ENCODE data around the gene CERS1. TPM values are rescaled to one million over a fixed set of nuclear protein-coding genes. Genes with fewer than 3 reads are reported as not detected.

CERS1 gene
- polyA plus RNA-seq, 1 experiment: 1.8 TPM

DNA sequence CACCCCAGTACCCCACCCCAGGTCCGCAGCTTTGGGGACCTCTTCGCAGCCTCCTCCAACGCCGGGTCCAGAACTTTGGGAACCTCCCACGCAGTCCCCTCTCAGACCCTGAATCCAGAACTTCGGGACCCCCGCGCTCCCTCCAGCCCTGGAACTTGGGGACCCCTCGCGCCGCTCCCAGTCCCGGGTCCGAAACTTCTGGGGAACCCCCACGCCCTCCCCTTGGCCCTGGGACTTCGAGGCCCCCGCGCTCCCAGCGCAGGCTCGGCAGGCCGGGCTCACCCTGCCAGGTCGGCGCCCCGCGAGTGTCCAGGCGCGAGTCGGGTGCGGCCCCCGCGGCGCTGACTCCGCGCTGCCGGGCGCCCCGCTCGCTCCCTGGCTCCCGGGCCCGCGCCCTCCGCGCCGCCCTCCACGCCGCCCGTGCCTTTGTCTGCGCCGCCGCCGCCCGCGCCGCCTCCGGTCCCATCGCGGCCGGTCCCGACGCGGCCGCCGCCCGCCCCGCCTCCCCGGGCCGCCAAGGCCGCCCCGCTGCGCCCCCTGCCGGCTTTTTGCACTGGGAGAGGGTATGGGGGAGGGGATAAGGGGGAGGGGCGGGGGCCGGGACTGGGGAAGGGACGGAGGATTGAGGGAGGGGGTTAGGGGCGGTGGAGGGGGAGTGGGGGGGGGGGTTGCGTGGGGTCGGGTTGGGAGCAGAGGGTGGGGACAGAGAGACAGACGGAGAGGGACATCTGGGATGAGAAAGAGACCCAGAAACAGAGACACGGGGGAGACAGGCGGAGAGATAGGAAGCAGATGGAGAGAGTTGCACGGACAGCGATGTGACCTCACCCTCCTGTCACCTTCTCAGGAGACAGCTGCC, 45.0 kb upstream of the CERS1 start, which contains the start of gene HOMER3:
Gene HOMER3 (minus strand): TSS at position 449 of the 859 bp plus-strand sequence. CDS start 2,235 bp downstream, outside the sequence.
- ChIA-PET POLR2A (interaction anchor here (1.4 kb wide), 1 partner anchor 46 kb away, joined by 3 read pairs; no protein-coding TSS in a partner anchor), CTCF (interaction anchor here (0.9 kb wide), 1 partner anchor 46 kb away, joined by 5 read pairs; no protein-coding TSS in a partner anchor)
- peak within 1 kb of the TSS; percentile 70 for H3K27ac ChIP-seq (ENCODE audit: low read depth, low read length)
- H3K4me3 ChIP-seq (ENCODE audit: low read depth, low read length): peak within 1 kb of the TSS; percentile 90
- TF ChIP-seq CTCF (IDR thresholded peaks at IDR 0.05; ENCODE audit: low read depth, low read length): peak; percentile 28; the same call in 1 of the 2 replicates
- no peak for DNase-seq (ENCODE audit: low read depth, low spot score)
- H3K9me3 ChIP-seq (ENCODE audit: control insufficient read depth, insufficient read depth, low read length): peaks cover 4% of the 10 kb centered on the region; the same call in 1 of the 2 replicates
- H3K27me3 ChIP-seq (ENCODE audit: control insufficient read depth, insufficient read depth, low read length): no peaks in the 10 kb centered on the region

- H3K27me3 ChIP-seq (ENCODE audit: control insufficient read depth, insufficient read depth, low read length): no peaks in the 10 kb centered on the region
- no peak for DNase-seq (ENCODE audit: low read depth, low spot score)
- peaks cover 4% of the 10 kb centered on the region; the same call in 1 of the 2 replicates for H3K9me3 ChIP-seq (ENCODE audit: control insufficient read depth, insufficient read depth, low read length)
- H3K4me3 ChIP-seq (ENCODE audit: low read depth, low read length): peak overlapping the region; percentile 90
- TF ChIP-seq CTCF (IDR thresholded peaks at IDR 0.05; ENCODE audit: low read depth, low read length): peak; percentile 12; the same call in 1 of the 2 replicates
- H3K27ac ChIP-seq (ENCODE audit: low read depth, low read length): peak overlapping the region; percentile 70
- ChIA-PET CTCF (interaction anchor here (1.0 to 2.0 kb wide), 2 partner anchors 16 to 47 kb away, joined by 3 to 6 read pairs; no protein-coding TSS in a partner anchor), POLR2A (interaction anchor here (0.6 to 1.4 kb wide), 2 partner anchors 47 to 377 kb away, joined by 3 read pairs; no protein-coding TSS in a partner anchor)
Observed at GRCh38 chr19:18939922-18940768, 44.2 kb upstream of the CERS1 start.

DNA sequence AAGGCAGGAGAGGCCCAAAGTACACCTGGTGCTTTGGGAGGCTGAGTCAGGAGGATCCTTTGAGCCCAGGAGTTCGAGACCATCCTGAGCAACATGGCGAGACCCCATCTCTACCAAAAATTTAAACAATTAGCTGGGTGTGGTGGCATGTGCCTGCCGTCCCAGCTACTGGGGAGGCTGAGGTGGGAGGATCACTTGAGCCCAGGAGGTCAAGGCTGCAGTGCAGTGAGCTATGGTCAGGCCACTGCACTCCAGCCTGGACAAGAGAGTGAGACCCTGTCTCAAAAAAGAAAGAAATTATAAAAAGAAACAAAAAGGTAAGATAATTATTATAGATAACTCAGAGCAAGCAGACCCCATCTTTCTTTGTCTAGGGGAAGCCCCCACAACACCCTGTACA, 43.2 kb upstream of the CERS1 start:
- Histone ChIP-seq H3K27ac (ENCODE audit: low read depth, low read length) (no peak overlapping the region), H3K9me3 (ENCODE audit: control insufficient read depth, insufficient read depth, low read length) (peaks cover 4% of the 10 kb centered on the region; the same call in 1 of the 2 replicates), H3K27me3 (ENCODE audit: control insufficient read depth, insufficient read depth, low read length) (no peaks in the 10 kb centered on the region), H3K4me3 (ENCODE audit: low read depth, low read length) (peak overlapping the region; percentile 90)
- TF ChIP-seq CTCF (IDR thresholded peaks at IDR 0.05; ENCODE audit: low read depth, low read length): no peak
- ChIA-PET POLR2A (interaction anchor here (0.6 to 1.4 kb wide), 3 partner anchors 11 to 93 kb away, joined by 3 to 4 read pairs (median 3); no protein-coding TSS in a partner anchor), CTCF (interaction anchor here (0.6 to 2.0 kb wide), 2 partner anchors 48 to 95 kb away, joined by 3 to 6 read pairs; no protein-coding TSS in a partner anchor)
- no peak for DNase-seq (ENCODE audit: low read depth, low spot score)

- no peaks in the 10 kb centered on the region for H3K27me3 ChIP-seq (ENCODE audit: control insufficient read depth, insufficient read depth, low read length)
- ChIA-PET CTCF (no interaction called here), POLR2A (interaction anchor here (0.6 to 1.2 kb wide), 4 partner anchors 15 to 93 kb away, joined by 3 to 4 read pairs (median 4); no protein-coding TSS in a partner anchor)
- no peak overlapping the region for H3K4me3 ChIP-seq (ENCODE audit: low read depth, low read length)
- no peak for TF ChIP-seq CTCF (IDR thresholded peaks at IDR 0.05; ENCODE audit: low read depth, low read length)
- no peak for DNase-seq (ENCODE audit: low read depth, low spot score)
- no peak overlapping the region for H3K27ac ChIP-seq (ENCODE audit: low read depth, low read length)
- no peaks in the 10 kb centered on the region; the same call in 1 of the 2 replicates for H3K9me3 ChIP-seq (ENCODE audit: control insufficient read depth, insufficient read depth, low read length)
Observed at GRCh38 chr19:18933297-18933696, 37.3 kb upstream of the CERS1 start.

Data from AG04450 (cell line).